DOHH2 (cell line): ENCODE results near the gene SYCP1.

Experiments used
- H3F3A ChIP-seq: fragments of 200-600 bp; sonication (generic), shearing (Covaris generic); 2 replicates; pipeline ENCODE4 v1.6.0; 2016; ENCODE audit warnings: antibody characterized with exemption, mild to moderate bottlenecking; ENCODE audit not compliant: control insufficient read depth, insufficient read depth
- H3K27ac ChIP-seq: fragments of 200-600 bp; sonication (generic); 2 replicates; pipeline ENCODE4 v1.5.1; 2014; ENCODE audit warnings: low read depth, mild to moderate bottlenecking, low read length, moderate library complexity
- H3K27me3 ChIP-seq: fragments of 200-600 bp; sonication (generic); 2 replicates; pipeline ENCODE4 v1.6.1; 2014; ENCODE audit warnings: mild to moderate bottlenecking, low read length, mixed read lengths; ENCODE audit not compliant: control insufficient read depth
- H3K36me3 ChIP-seq: fragments of 200-600 bp; sonication (generic); 2 replicates; pipeline ENCODE4 v1.6.1; 2014; ENCODE audit warnings: mild to moderate bottlenecking, low read length, moderate library complexity, mixed read lengths; ENCODE audit not compliant: control insufficient read depth
- H3K4me1 ChIP-seq: fragments of 200-600 bp; sonication (generic); 2 replicates; pipeline ENCODE4 v1.6.1; 2014; ENCODE audit warnings: mild to moderate bottlenecking, low read length, mixed read lengths; ENCODE audit not compliant: control insufficient read depth
- H3K4me2 ChIP-seq: fragments of 200-600 bp; sonication (generic); 2 replicates; pipeline ENCODE4 v1.6.0; 2014; ENCODE audit warnings: mild to moderate bottlenecking, low read length, moderate library complexity
- H3K4me3 ChIP-seq: fragments of 200-600 bp; sonication (generic); 2 replicates; pipeline ENCODE4 v1.5.1; 2014; ENCODE audit warnings: mild to moderate bottlenecking, low read length, mixed read lengths
- H3K79me2 ChIP-seq: fragments of 200-600 bp; sonication (generic); 2 replicates; pipeline ENCODE4 v1.6.1; 2014; ENCODE audit warnings: mild to moderate bottlenecking, low read length, mixed read lengths; ENCODE audit not compliant: control insufficient read depth
- H3K9me2 ChIP-seq: fragments of 200-600 bp; sonication (generic); replicated peaks from 2 replicates; pipeline ENCODE4 v1.6.1; 2014; ENCODE audit warnings: mild to moderate bottlenecking, low read length, mixed read lengths; ENCODE audit not compliant: control insufficient read depth
- H3K9me3 ChIP-seq: fragments of 200-600 bp; sonication (generic); 2 replicates; pipeline ENCODE4 v1.6.1; 2014; ENCODE audit warnings: antibody characterized with exemption, low read length, mixed read lengths; ENCODE audit not compliant: control insufficient read depth, insufficient read depth
- H4K20me1 ChIP-seq: fragments of 200-600 bp; sonication (generic); 2 replicates; pipeline ENCODE4 v1.6.0; 2014; ENCODE audit warnings: low read depth, mild to moderate bottlenecking, antibody characterized with exemption, low read length, moderate library complexity; ENCODE audit not compliant: control insufficient read depth, insufficient read depth
- CTCF ChIP-seq: fragments of 200-600 bp; sonication (generic); IDR thresholded peaks from one replicate; pipeline ENCODE4 v1.5.1; 2014; ENCODE audit warnings: antibody characterized with exemption, mild to moderate bottlenecking, low read depth, low read length; ENCODE audit not compliant: poor library complexity, severe bottlenecking
- EZH2phosphoT487 ChIP-seq: fragments of 200-600 bp; sonication (generic); IDR thresholded peaks from 2 replicates; pipeline ENCODE4 v1.6.1; 2017; ENCODE audit warnings: borderline replicate concordance, mild to moderate bottlenecking, antibody characterized with exemption, low read length, moderate library complexity, mixed read lengths

The SYCP1 gene

GRCh38 chr1:115031595-115031994, 176.9 kb downstream of the SYCP1 start:
- Histone ChIP-seq H3K27me3 (no peaks in the 10 kb centered on the region), H4K20me1 (no peaks in the 10 kb centered on the region)
- TF ChIP-seq CTCF = no peak
- TF ChIP-seq EZH2phosphoT487 = no peak

GRCh38 chr1:115035652-115036051, 181.0 kb downstream of the SYCP1 start:
- TF ChIP-seq EZH2phosphoT487 = no peak
- no peak for TF ChIP-seq CTCF
- no peaks in the 10 kb centered on the region for H3K9me2 ChIP-seq

More at GRCh38 chr1:115031595-115031994, 176.9 kb downstream of the SYCP1 start:
- Histone ChIP-seq H3K4me1 (no peaks in the 10 kb centered on the region), H3F3A (no peaks in the 10 kb centered on the region), H3K79me2 (no peaks in the 10 kb centered on the region), H3K4me3 (no peak overlapping the region), H3K27ac (no peak overlapping the region), H3K9me3 (no peaks in the 10 kb centered on the region), H3K36me3 (no peaks in the 10 kb centered on the region), H3K4me2 (no peak overlapping the region), H3K9me2 (no peaks in the 10 kb centered on the region)

GRCh38 chr1:115036814-115037507, 182.3 kb downstream of the SYCP1 start:
- no peaks in the 10 kb centered on the region for H3F3A ChIP-seq
- no peaks in the 10 kb centered on the region for H3K4me1 ChIP-seq
- H3K4me2 ChIP-seq = no peak overlapping the region
- no peaks in the 10 kb centered on the region for H3K36me3 ChIP-seq
- no peak overlapping the region for H3K27ac ChIP-seq
- H4K20me1 ChIP-seq = no peaks in the 10 kb centered on the region
- no peaks in the 10 kb centered on the region for H3K9me2 ChIP-seq
- no peaks in the 10 kb centered on the region for H3K79me2 ChIP-seq
- no peak for TF ChIP-seq CTCF
- no peak for TF ChIP-seq EZH2phosphoT487
- no peaks in the 10 kb centered on the region for H3K9me3 ChIP-seq
- no peaks in the 10 kb centered on the region for H3K27me3 ChIP-seq
- no peak overlapping the region for H3K4me3 ChIP-seq

More at GRCh38 chr1:115035652-115036051, 181.0 kb downstream of the SYCP1 start:
- Histone ChIP-seq H3K4me1 (no peaks in the 10 kb centered on the region), H3K27me3 (no peaks in the 10 kb centered on the region), H3K9me3 (no peaks in the 10 kb centered on the region), H3K27ac (no peak overlapping the region), H3F3A (no peaks in the 10 kb centered on the region), H4K20me1 (no peaks in the 10 kb centered on the region), H3K4me3 (no peak overlapping the region), H3K79me2 (no peaks in the 10 kb centered on the region), H3K36me3 (no peaks in the 10 kb centered on the region), H3K4me2 (no peak overlapping the region)
